Activated CD4-positive, alpha-beta T cell treated with anti-CD3 and anti-CD28 coated beads for 36 hours (primary cell): Measurements from ENCODE around the gene MYCBP2. TPM values are rescaled to one million over a fixed set of nuclear protein-coding genes. Genes with fewer than 3 reads are reported as not detected.

Experiments
- ATAC-seq: fragments of 200-7000 bp; cut with Tn5 transposase; one replicate; pipeline ENCODE4 v1.10.0; 2021; ENCODE audit warnings: mild to moderate bottlenecking, moderate library complexity
- CTCF ChIA-PET: fragments of 350-600 bp; sonication (Branson Sonifier 250); formaldehyde crosslinking; loops from one replicate; lab custom pipeline; 2021; ENCODE audit warnings: antibody characterized with exemption; lab: Charles Lee
- POLR2A ChIA-PET: fragments of 350-600 bp; sonication (Branson Sonifier 250); formaldehyde crosslinking; loops from one replicate; lab custom pipeline; 2021; ENCODE audit warnings: antibody characterized with exemption, inconsistent platforms; lab: Charles Lee
- DNase-seq: peaks from one replicate; pipeline ENCODE4 v3.0.0-alpha.2; 2020
- H3K27ac Mint-ChIP-seq: one replicate; pipeline ENCODE4 v1.8.0; 2021; ENCODE audit warnings: mixed read lengths
- H3K27me3 Mint-ChIP-seq: one replicate; pipeline ENCODE4 v1.8.0; 2021; ENCODE audit warnings: mixed read lengths
- H3K36me3 Mint-ChIP-seq: one replicate; pipeline ENCODE4 v1.8.0; 2021; ENCODE audit warnings: low read depth, mixed read lengths
- H3K4me1 Mint-ChIP-seq: one replicate; pipeline ENCODE4 v1.8.0; 2021; ENCODE audit warnings: mixed read lengths
- H3K4me3 Mint-ChIP-seq: one replicate; pipeline ENCODE4 v1.8.0; 2021; ENCODE audit warnings: mild to moderate bottlenecking, moderate library complexity, mixed read lengths
- H3K9me3 Mint-ChIP-seq: one replicate; pipeline ENCODE4 v1.8.0; 2021; ENCODE audit warnings: low read depth, mixed read lengths
- intact Hi-C, 2 experiments: fragments of 100-400 bp; cut with DNase I in 1 of 2; cut with micrococcal nuclease in 1 of 2; formaldehyde crosslinking; loops; one replicate each; pipeline versions ENCODE4 v1.14.2 to v1.15.1; 2022 to 2024; cut with DNase I, micrococcal nuclease
- total RNA-seq, 2 experiments: library from RNA; stranded (reverse); gene quantifications; one replicate each; pipeline ENCODE4 v1.2.3, GENCODE V29; 2021

MYCBP2 gene
- total RNA-seq, 2 experiments from 2014 or later: 71.3 to 85.9 TPM

- H3K9me3 Mint-ChIP-seq: no peaks in the 10 kb centered on the region
- no peak overlapping the region for H3K27ac Mint-ChIP-seq
- no peaks in the 10 kb centered on the region for H3K4me1 Mint-ChIP-seq
- DNase-seq: no peak
- no peak overlapping the region for H3K4me3 Mint-ChIP-seq
- no peaks in the 10 kb centered on the region for H3K27me3 Mint-ChIP-seq
- ChIA-PET CTCF (no interaction called here), POLR2A (no interaction called here)
- H3K36me3 Mint-ChIP-seq: peaks cover 38% of the 10 kb centered on the region
- no peak for ATAC-seq
- intact Hi-C loops: no loop called here
Observed at GRCh38 chr13:77172650-77173049, 154.2 kb downstream of the MYCBP2 start.

GRCh38 chr13:77171451-77171850 is 155.4 kb downstream of the MYCBP2 start:
- Mint-ChIP-seq H3K4me3 (no peak overlapping the region), H3K4me1 (no peaks in the 10 kb centered on the region), H3K36me3 (peaks cover 38% of the 10 kb centered on the region), H3K27me3 (no peaks in the 10 kb centered on the region), H3K9me3 (no peaks in the 10 kb centered on the region), H3K27ac (no peak overlapping the region)
- DNase-seq (no peak), ATAC-seq (no peak)
- POLR2A ChIA-PET: no interaction called here
- intact Hi-C loops: no loop called here
- CTCF ChIA-PET: interaction anchor here (0.6 to 0.7 kb wide), 2 partner anchors 102 to 305 kb away, joined by 3 read pairs; no protein-coding TSS in a partner anchor

- peaks cover 51% of the 10 kb centered on the region for H3K36me3 Mint-ChIP-seq
- CTCF ChIA-PET: no interaction called here
Observed at GRCh38 chr13:77168237-77168636, 158.7 kb downstream of the MYCBP2 start.

DNA sequence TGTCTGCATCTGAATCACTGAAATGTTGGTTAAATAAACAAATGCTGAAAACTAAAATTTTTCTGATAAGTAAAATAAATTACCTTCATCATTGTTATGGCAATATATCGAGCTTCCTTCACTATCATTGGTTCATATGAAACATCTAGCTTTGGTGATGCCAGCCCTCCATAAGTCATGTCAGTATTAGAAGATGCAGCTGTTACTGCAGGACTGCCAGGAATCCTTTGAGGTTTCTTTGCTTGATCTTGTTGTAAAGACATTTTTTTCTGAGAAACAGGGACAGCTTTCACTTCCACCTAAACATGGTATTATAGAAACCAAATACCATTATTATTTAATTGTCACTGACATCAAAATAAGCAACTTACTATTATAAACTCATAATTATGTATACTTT is 176.2 kb downstream of the MYCBP2 start:
- no peak overlapping the region for H3K27ac Mint-ChIP-seq
- no peak for DNase-seq
- H3K27me3 Mint-ChIP-seq: no peaks in the 10 kb centered on the region
- ChIA-PET CTCF (interaction anchor here (0.6 kb wide), 1 partner anchor 173 kb away, joined by 3 read pairs; no protein-coding TSS in a partner anchor), POLR2A (no interaction called here)
- no peaks in the 10 kb centered on the region for H3K9me3 Mint-ChIP-seq
- H3K4me1 Mint-ChIP-seq: no peaks in the 10 kb centered on the region
- intact Hi-C loops: no loop called here
- H3K4me3 Mint-ChIP-seq: no peak overlapping the region
- no peak for ATAC-seq
- peaks cover 37% of the 10 kb centered on the region for H3K36me3 Mint-ChIP-seq

More at GRCh38 chr13:77168237-77168636, 158.7 kb downstream of the MYCBP2 start:
- POLR2A ChIA-PET: no interaction called here
- intact Hi-C loops: no loop called here
- Mint-ChIP-seq H3K27ac (no peak overlapping the region), H3K4me1 (no peaks in the 10 kb centered on the region), H3K27me3 (no peaks in the 10 kb centered on the region), H3K9me3 (no peaks in the 10 kb centered on the region), H3K4me3 (no peak overlapping the region)
- ATAC-seq (no peak), DNase-seq (no peak)

GRCh38 chr13:77143431-77143830 is 183.5 kb downstream of the MYCBP2 start:
- H3K4me1 Mint-ChIP-seq: no peaks in the 10 kb centered on the region
- no peaks in the 10 kb centered on the region for H3K9me3 Mint-ChIP-seq
- ATAC-seq (no peak), DNase-seq (no peak)
- H3K36me3 Mint-ChIP-seq: peaks cover 48% of the 10 kb centered on the region
- POLR2A ChIA-PET: no interaction called here
- H3K27ac Mint-ChIP-seq: no peak overlapping the region
- no peak overlapping the region for H3K4me3 Mint-ChIP-seq
- H3K27me3 Mint-ChIP-seq: no peaks in the 10 kb centered on the region
- intact Hi-C loops: no loop called here
- CTCF ChIA-PET: no interaction called here

- H3K4me1 Mint-ChIP-seq: no peaks in the 10 kb centered on the region
- CTCF ChIA-PET: no interaction called here
- H3K27ac Mint-ChIP-seq: no peak overlapping the region
- no peaks in the 10 kb centered on the region for H3K27me3 Mint-ChIP-seq
- intact Hi-C loops: no loop called here
- H3K9me3 Mint-ChIP-seq: no peaks in the 10 kb centered on the region
- peaks cover 56% of the 10 kb centered on the region for H3K36me3 Mint-ChIP-seq
- ATAC-seq: no peak
- no peak overlapping the region for H3K4me3 Mint-ChIP-seq
- no peak for DNase-seq
- POLR2A ChIA-PET: no interaction called here
Observed at GRCh38 chr13:77139306-77139705, 187.6 kb downstream of the MYCBP2 start.

- Mint-ChIP-seq H3K27ac (no peak overlapping the region), H3K4me1 (no peaks in the 10 kb centered on the region), H3K9me3 (no peaks in the 10 kb centered on the region), H3K36me3 (peaks cover 56% of the 10 kb centered on the region), H3K4me3 (no peak overlapping the region), H3K27me3 (no peaks in the 10 kb centered on the region)
- ATAC-seq: no peak
- ChIA-PET POLR2A (no interaction called here), CTCF (no interaction called here)
- DNase-seq: no peak
- intact Hi-C loops: no loop called here
Observed at GRCh38 chr13:77138813-77139212, 188.1 kb downstream of the MYCBP2 start.

DNA sequence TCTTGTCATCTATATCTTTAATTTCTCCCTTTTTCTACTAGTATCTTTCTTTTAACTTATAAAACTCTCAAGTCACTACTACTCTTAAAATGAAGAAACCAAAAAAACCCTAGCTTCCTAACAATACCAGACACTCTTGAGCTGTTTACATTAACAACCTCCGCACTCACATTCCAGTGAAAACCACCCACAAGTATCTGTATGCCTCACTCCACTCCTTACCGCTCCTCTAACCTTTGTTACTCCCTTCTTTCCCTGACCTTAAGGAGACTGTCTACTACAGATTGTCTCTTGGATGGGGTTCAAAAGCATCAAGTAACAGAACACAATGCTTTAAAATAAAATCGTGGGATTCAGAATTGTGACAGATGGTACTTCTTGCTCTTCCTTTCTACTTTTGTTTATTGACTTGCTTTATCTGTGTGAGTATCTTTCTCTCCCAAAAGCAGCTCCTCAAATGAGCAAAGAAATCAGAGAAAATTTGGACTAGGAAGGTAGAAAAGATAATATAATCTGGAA is 189.9 kb downstream of the MYCBP2 start:
- intact Hi-C loops: no loop called here
- Mint-ChIP-seq H3K9me3 (no peaks in the 10 kb centered on the region), H3K4me3 (no peak overlapping the region), H3K27me3 (no peaks in the 10 kb centered on the region), H3K27ac (peak overlapping the region; percentile 3), H3K36me3 (peaks cover 54% of the 10 kb centered on the region), H3K4me1 (no peaks in the 10 kb centered on the region)
- POLR2A ChIA-PET: no interaction called here
- ATAC-seq (no peak), DNase-seq (no peak)
- CTCF ChIA-PET: no interaction called here

GRCh38 chr13:77124423-77124822 is 202.5 kb downstream of the MYCBP2 start:
- no peak for DNase-seq
- H3K4me3 Mint-ChIP-seq: no peak overlapping the region
- H3K27me3 Mint-ChIP-seq: no peaks in the 10 kb centered on the region
- H3K36me3 Mint-ChIP-seq: peaks cover 17% of the 10 kb centered on the region
- no peak for ATAC-seq
- intact Hi-C loops: no loop called here
- CTCF ChIA-PET: no interaction called here
- H3K4me1 Mint-ChIP-seq: no peaks in the 10 kb centered on the region
- H3K27ac Mint-ChIP-seq: no peak overlapping the region
- POLR2A ChIA-PET: no interaction called here
- H3K9me3 Mint-ChIP-seq: no peaks in the 10 kb centered on the region

GRCh38 chr13:77118134-77118533 is 208.8 kb downstream of the MYCBP2 start:
- Mint-ChIP-seq H3K9me3 (no peaks in the 10 kb centered on the region), H3K4me3 (no peak overlapping the region), H3K27ac (no peak overlapping the region), H3K27me3 (no peaks in the 10 kb centered on the region), H3K4me1 (no peaks in the 10 kb centered on the region), H3K36me3 (peaks cover 40% of the 10 kb centered on the region)
- DNase-seq (no peak), ATAC-seq (no peak)
- ChIA-PET POLR2A (no interaction called here), CTCF (interaction anchor here (0.7 to 1.2 kb wide), 5 partner anchors 13 to 103 kb away, joined by 3 to 5 read pairs (median 3); no protein-coding TSS in a partner anchor)
- intact Hi-C loops: no loop called here

DNA sequence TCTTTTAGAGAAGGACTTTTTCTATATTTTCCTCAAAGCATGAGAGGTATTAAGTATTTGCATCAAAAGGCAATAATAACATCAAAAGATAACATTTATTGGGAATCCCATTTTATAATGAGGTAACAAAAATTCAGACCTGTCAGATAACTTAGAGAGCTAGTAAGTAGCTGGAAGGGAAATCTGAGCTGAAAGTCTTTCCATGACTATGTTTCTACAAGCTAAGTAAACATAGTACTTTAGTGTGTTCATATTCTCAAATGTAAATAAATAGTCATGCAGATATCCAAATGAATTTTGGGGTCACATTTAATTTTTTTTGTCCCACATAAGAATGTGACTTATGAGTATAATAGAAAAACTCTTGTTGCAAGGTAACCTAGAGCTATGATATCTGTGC is 212.6 kb downstream of the MYCBP2 start:
- ATAC-seq (no peak), DNase-seq (no peak)
- Mint-ChIP-seq H3K9me3 (peaks cover 14% of the 10 kb centered on the region), H3K4me3 (no peak overlapping the region), H3K27ac (no peak overlapping the region), H3K4me1 (no peaks in the 10 kb centered on the region), H3K36me3 (peaks cover 60% of the 10 kb centered on the region), H3K27me3 (no peaks in the 10 kb centered on the region)
- intact Hi-C loops: no loop called here
- POLR2A ChIA-PET: no interaction called here
- CTCF ChIA-PET: interaction anchor here (0.9 to 1.4 kb wide), 2 partner anchors 17 to 19 kb away, joined by 3 to 5 read pairs; no protein-coding TSS in a partner anchor

- ChIA-PET CTCF (interaction anchor here (1.4 kb wide), 1 partner anchor 18 kb away, joined by 3 read pairs; no protein-coding TSS in a partner anchor), POLR2A (no interaction called here)
- no peak for DNase-seq
- intact Hi-C loops: no loop called here
- H3K9me3 Mint-ChIP-seq: peaks cover 14% of the 10 kb centered on the region
- H3K36me3 Mint-ChIP-seq: peaks cover 57% of the 10 kb centered on the region
- ATAC-seq: no peak
- no peaks in the 10 kb centered on the region for H3K4me1 Mint-ChIP-seq
- H3K27me3 Mint-ChIP-seq: no peaks in the 10 kb centered on the region
- no peak overlapping the region for H3K27ac Mint-ChIP-seq
- no peak overlapping the region for H3K4me3 Mint-ChIP-seq
Observed at GRCh38 chr13:77113496-77113895, 213.4 kb downstream of the MYCBP2 start.
